Mammary epithelial cell (primary cell): ENCODE data around the gene PTPN13.

ENCODE experiments used
- CTCF ChIP-seq, 2 donors: IDR thresholded peaks in 1 of 2; conservative IDR thresholded peaks in 1 of 2; 2 replicates each; pipeline ENCODE4 v1.5.1; 2011 to 2012; ENCODE audit warnings: inconsistent platforms in 2 of 2, low read length in 2 of 2, mild to moderate bottlenecking in 2 of 2, control low read depth in 1 of 2, low read depth in 1 of 2; ENCODE audit not compliant: insufficient read depth in 1 of 2; ENCODE audit errors: extremely low read depth in 1 of 2
- EZH2 ChIP-seq: IDR thresholded peaks from 2 replicates; pipeline ENCODE4 v1.6.1; 2012; ENCODE audit warnings: low read length, inconsistent platforms, borderline replicate concordance

- TF ChIP-seq CTCF (conservative IDR thresholded peaks at IDR 0.05 in 1 of 2, IDR thresholded peaks at IDR 0.05 in 1 of 2; ENCODE audit: extremely low read depth in 1 of 2, insufficient read depth in 1 of 2, low read depth in 1 of 2, low read length in 2 of 2) = no peak
- TF ChIP-seq EZH2 = no peak
Observed at GRCh38 chr4:86670756-86671155, 76.6 kb downstream of the PTPN13 start.
